Measurements from ENCODE around the gene FOXN3.

Gene FOXN3

DNA sequence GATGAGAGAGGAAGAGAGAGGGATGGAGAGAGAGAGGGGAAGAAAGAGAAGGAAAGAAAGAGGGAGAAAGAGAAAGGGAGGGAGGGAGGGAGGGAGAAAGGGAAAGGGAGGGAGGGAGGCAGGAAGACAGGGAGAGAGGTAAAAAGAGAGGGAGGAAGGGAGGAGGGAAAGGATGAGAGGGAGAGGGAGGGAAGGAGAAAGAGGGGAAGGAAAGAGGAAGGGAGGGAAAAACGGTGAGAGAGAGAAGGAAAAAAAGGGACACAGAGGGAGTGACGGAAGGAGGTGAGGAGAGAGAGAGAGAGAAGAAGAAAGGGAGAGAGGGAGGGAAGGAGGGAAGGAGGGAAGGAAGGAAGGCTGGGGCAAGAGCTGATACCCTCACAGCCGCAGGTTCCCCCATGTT, 56.8 kb downstream of the FOXN3 start:
- DNase-seq (ENCODE audit: low read depth in 2 of 2), result no peak

DNA sequence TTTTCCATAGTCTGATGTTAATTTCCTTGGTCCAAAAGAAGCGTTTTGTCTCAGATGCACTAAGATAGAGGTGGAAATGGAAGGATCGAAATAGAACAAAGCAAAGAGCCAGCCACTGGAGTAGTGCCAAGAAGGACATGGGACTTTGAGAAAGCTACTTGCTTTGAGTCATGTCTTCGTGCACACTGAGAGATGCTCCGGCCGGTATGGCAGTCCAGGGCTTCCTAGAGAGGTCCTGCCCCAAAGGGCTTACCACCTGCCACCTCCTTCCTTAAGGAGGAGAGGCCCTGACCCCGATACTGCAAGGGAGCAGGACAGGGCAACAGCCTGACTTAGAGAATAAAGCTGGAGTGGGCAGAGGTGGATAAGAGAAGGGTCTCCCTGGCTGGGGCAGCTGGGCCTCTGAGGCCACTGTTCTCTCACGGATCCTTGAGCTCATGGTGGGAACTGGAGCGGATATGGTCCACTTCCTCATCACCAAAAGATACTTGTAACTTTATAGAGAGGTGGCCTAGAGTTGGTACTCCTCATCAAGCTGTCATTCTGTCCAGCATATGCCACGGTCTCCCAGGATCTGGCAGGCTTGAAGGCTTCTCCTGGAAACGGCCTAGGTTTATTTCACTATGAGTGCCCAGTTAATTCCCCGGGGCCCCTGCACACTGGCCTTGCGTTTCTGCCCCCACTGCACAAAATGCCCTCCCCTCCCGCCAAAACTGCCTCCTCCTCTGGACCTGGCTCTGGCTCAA, 57.4 kb downstream of the FOXN3 start:
- DNase-seq (ENCODE audit: low read depth in 2 of 2), result no peak

DNA sequence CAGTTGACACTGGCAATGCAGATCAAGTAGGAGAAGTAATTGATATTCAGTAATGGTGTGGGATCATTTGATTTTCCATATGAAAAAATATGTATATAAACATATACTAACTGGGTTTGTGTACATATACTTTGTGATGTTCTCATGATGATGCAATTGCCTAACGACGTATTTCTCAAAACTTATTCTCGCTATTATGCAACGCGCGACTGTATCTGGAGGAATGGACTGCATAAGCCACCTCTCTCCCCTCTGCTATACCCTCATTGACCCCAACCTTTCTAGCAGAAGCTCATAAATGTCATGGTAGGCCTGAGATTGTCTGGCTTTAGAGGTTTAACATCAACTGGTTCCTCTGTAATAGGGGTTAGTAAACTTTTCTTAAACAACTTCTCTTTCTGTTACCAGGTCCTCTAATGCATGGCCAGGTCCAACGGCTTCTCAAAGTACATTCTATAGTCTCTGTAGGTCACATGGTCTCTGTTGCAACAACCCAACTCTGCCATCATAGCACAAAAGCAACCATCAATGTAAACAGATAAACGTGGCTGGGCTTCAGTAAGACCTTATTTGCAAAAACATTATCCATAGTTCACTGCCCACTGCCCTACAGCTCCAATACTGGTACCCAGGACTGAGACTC, 59.3 kb downstream of the FOXN3 start:
- DNase-seq (ENCODE audit: low read depth in 2 of 2), result no peak

DNA sequence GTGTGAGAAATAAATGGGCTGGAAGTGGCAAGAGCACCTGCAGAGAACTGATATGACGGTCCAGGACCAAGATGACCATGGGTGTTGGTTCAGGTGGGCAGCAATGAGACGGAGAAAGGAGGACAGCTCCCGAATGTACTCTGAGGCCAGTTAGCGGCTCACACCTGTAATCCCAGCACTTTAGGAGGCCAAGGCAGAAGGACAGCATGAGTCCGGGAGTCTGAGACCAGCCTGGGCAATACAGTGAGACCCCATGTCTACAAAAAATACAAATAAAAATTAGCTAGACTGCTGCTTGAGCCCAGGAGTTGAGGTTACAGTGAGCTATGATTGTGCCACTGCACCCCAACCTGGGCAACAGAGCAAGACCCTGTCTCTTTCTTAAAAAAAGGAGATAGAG, 60.1 kb downstream of the FOXN3 start:
- no peak for DNase-seq (ENCODE audit: low read depth in 2 of 2)

DNA sequence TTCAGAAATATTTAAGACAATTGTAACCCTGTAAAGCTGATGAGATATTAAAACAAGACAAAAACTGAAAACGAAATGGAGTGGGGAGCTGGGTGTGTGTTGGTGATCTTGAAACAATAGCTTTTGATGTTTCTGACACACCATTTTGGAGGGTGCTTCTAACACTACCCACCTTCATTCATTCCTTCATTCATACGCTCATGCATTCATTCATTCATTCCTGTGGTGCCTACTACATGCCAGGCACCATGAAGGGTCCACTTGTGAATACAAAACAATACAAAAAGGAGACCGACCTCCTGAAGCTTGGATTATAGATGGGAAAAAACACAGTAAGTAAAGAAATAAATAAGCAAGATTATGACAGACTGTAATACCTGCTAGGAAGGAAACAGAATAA, 60.5 kb downstream of the FOXN3 start:
- no peak for DNase-seq (ENCODE audit: low read depth in 2 of 2)

DNA sequence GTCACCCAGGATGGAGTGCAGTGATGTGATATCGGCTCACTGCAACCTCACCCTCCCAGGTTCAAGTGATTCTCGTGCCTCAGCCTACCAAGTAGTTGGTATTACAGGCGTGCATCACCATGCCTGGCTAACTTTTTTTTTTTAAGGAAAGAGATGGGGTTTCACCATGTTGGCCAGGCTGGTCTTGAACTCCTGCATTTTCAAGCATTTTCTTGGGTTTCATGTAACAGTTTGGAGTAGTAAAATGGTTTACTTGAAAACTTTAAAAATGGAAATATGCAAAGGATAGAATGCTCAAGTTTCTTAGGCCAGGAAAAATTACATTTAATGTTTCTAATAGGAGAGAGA, 63.3 kb downstream of the FOXN3 start:
- no peak for DNase-seq (ENCODE audit: low read depth in 2 of 2)

DNA sequence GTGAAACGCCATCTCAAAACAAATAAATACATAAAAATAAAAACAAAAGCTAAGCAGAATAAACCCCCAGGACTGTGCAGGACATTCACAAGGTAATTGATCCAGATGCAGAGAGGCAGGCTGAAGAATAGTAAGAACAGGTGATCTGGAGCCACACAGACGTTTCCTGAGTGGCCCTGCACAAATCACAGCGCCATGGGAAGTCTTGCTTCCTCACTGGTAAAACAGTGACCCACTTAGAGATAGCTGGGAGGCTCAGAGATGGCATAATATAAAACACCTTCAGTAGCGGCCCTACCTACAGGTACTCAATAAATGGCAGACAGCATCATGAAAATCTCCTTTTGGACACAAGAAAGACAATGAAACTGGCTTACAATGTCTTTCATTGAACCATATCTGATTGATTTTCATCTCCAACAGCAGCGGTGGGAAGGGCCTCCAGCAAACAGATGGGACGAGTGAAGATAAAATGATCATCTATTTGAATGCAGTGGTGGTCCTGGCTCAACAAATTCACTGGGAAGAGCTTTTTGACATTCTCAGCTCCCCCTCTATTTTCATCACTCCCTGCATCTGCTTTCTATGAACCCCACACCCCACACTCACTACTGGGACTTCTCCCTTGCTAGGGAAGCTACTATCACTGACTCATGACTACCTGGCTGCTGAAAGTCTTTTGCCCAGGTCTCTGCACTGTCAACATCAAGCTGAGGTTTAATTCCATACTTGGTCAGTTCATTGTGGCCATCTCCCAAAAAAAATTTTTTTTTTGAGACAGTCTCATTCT, 63.9 kb downstream of the FOXN3 start:
- DNase-seq (ENCODE audit: low read depth in 2 of 2), result no peak

DNA sequence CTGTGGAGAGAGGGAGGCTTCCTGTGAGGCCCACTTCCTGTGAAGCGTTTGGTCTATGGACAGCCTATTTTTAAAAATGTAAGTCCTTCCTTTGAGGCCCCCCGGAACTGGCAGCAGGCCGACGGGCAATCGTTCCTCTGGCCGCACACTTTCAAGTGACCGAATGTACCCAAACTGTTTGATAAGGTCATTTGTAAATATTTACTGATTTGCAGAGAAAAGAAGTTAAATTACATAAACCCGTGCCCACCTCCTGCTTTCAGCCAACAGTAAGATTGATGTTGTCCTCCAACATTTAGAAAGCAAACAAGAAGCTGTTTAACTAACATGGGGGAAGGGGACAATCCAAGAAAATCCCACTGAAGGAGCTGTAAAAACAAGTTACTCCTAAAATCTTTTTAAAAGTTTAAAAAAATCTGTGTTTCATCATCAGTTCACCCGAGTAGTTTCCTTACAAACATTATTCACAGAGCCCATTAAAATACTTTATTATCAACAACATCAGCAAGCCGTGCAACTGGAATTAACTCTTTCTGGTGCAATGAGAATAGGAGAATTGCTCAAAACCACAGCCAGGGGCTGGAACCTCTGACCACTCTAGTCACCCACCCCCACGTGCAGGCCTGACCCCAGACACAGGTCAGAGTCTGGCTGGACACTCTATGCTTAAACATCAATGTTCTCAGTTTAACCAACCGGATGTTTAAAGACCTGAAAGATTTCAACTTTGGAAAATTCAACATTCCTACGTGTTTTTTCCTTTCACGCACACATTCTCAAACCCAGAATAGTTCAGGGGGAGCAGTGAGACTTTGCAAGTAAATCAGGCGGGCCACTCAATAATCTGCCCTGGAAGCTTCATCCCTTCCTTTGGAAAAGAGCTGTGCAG, 65.3 kb downstream of the FOXN3 start:
- DNase-seq (ENCODE audit: low read depth in 2 of 2), result peak in 1 of 2 experiments; percentile 21

DNA sequence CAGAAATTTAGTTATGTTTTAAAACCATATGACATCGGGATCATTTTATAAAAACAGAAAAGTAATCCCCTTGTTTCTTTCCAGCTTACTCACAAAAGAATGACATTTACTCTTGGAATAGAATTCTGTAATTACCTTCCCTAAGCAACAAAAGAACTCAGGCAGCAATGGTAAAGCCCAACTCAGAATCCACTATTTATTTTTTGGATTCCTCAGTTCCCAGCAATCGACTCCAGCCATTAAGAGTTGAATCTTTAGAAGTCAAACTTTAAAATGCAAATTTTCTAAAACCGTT, 65.9 kb downstream of the FOXN3 start:
- DNase-seq (ENCODE audit: low read depth in 2 of 2), result no peak

DNA sequence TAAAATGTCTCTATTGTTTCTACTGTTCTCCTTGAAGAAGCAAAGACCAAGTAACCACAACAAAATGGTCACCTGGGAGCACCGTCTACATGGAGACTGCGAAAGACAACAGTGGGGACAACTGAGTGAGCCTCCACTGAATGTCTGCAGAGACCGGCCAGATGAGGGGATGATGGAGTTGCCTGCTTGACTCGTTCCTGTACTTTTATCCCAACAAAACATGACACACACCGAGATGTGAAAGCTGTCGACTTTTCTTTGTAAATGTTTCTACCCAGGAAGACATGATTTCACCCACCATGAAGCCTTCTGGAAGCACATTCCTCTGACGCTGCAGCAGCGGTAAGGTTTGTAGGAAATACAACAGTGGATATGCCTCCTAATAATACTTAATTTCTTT, 66.9 kb downstream of the FOXN3 start:
- DNase-seq (ENCODE audit: low read depth in 2 of 2), result no peak

DNA sequence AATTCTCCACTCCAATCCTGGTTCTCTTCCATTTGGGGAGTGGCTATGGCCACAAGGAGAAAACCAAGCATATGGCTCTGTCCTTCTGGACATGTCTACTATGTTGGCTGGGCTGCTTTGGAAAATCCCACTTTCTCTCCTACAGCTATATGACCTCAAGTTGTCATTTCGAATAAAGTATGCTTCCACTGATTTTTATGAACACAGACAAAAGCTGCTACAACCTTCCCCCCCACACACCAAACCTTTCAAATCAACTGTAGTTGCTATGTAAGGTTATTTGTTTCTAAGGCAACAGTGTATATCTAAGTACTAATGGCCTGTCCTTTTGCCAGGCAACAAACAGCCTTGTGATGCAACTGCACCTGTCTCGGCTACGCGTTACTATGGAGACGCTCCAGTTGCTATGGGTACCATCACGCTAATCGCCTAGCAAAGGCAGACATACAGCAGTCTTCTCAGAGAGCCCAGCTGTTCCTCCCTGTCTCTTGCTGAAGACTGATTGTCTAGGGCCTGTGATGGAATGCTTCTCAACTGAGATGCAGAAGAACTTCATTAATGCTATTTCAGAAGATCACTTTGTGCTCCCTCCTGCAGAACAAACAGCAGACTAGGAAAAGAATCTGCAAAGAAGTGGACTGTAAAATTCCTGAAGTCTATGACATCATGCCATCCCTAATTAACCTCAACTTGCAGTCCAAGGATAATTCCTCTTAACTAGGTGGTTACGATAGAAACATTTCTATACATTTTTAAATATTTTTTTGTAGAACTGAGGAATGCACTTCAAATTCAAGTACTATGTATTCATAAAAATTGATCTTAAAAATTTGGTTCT, 67.6 kb downstream of the FOXN3 start:
- no peak for DNase-seq (ENCODE audit: low read depth in 2 of 2)

DNA sequence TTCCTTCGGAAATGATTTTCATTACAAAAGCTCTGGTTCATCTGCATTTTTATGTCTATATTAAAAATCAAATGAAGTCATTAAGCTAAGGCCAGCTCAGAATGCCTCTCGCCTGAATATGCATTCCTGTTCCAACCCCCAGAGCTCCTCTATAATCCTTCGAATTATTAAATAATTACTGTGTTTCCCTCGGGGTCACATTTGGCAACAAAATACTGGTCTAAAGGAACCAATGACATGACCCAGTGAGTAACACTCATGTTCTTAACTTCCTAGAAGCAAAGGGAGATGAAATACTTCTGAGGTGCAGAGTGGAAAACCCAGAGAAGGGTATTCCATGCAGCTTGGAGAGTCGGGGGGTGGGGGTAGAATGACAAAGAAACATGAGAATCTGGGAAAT, 68.3 kb downstream of the FOXN3 start:
- DNase-seq (ENCODE audit: low read depth in 2 of 2), result peak in 1 of 2 experiments; percentile 43

DNA sequence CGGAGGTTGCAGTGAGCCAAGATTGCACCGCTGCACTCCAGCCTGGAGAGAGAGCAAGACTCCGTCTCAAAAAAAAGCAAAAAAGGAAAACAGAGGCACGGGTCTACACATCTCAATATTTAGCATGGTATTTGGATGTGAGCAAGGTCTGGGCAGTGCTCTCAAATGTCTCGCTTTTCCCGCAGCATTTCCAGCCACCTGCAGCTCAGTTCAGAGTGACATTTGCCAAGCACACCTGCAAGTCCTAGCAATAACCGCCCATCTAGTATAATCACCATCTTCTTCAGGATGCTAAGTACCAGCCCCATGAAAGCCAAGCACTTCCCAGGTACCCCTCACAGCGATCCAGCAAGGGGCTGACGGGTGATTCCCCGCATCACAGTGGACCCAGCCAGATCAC, 69.1 kb downstream of the FOXN3 start:
- no peak for DNase-seq (ENCODE audit: low read depth in 2 of 2)

DNA sequence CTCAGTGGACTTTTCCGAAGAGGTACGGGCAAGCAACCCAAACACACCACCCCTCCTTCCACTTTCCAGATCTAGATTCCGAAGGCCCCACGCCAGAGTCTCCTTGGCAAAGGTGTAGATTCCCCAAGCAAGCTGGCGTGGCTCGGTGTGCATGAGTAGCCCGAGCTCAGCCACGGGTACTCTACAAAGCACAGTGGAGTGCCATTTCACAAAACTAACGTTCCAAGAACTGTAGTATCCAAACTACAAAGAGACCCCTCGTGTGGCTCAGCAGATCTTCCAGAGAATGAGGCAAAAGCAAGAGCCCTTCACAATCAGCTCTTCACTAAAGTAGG, 72.1 kb downstream of the FOXN3 start:
- DNase-seq (ENCODE audit: low read depth in 2 of 2), result no peak

DNA sequence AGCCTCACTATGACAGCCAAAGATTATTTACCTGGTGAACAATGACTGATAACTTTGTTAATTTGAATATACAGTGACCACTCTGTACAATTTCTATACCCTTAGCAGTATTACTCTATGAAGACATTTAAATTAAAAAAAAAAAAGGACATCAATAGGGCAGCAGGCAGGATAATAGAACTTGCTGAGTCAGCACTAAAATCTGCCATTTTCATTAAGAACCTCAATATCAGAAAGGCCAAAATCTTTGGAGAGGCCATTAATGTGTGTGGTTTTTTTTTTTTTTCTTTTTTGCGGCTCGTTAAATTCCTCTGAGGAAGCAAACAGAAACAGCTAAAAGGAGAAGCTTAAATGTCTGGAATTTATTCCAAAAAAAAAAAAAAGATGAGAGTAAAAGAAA, 73.7 kb downstream of the FOXN3 start:
- DNase-seq (ENCODE audit: low read depth in 2 of 2), result no peak

DNA sequence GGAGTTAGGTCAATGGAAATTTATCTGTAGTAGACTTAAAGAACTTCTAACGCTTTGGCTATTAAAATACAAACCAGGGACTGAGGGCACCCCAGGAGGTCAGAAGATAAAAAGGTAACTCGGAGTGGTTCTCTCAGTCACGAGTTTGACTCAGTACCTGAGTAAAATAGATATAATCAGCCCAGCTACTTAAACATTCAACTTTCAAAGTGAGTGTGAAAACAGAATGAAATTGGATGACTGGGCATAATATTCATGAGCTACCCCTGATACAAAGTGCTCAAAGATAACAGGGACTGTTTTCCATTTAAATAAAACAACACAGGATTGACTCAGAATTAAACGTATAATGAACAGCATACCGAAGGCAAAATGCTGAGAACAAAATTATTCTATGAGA, 75.0 kb downstream of the FOXN3 start:
- DNase-seq (ENCODE audit: low read depth in 2 of 2), result no peak

DNA sequence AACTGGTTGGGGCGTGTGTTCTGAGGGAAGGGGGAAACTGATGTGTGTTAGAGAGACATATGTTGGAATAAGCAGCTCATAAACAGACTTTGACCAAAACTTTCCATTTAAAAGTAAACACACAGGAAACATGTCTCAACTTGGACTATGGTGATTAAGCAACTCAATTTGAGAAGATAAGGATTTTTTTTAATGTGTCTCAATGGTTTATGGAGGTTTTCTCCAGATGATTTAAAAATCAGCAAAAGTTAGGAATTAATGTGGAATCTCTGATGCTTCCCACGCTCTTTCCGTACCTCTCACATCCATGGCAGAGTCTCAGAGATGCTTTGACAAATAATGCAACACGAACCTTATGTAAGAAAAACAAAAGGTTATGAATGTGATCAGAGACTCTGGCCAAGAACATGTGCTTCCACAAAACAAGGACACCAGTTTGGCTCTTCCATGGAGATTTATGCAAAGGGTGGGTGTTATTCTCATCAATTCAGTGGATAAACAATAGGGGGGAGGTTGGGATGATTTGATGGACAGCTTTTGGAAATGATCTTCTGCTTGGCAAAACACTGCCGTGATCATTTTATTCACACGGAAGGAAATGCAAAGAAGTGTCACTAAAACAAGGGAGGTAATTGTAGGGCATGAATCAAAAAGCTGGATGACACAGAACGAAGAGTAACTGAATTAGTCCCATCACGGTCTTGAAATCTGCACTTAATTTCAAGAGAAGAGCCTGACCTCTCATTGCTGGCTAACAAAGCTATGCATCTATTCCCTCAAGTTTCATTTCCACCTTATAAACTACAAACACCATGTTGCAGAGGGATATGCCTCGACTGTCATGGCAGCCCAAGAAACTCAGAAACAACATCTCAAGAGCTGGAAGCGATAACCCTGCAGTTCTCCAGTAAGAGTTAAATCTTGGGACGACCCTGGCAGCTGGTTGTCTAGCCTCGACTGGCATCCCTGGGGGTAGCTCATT, 76.5 kb downstream of the FOXN3 start:
- no peak for DNase-seq (ENCODE audit: low read depth in 2 of 2)

DNA sequence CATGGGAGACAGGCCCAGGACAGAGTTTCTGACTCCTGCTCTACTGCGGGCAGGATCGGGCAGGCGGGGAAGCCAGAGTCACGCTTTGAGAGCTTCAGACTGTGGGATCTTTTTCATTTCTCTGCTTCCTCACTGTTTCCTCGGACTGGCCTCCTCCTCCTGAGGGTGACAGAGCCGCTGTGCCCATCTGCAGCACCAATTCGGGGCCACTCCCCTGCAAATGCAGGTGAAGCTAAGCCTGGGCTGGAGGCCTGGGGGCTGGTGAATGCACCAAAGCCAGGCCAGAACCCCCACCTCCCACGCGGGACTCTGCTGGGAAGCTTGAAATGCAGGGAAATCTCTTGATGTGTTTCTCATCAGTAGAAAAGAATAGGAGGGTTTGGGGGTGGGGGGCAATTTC, 77.5 kb downstream of the FOXN3 start:
- DNase-seq (ENCODE audit: low read depth in 2 of 2), result no peak

DNA sequence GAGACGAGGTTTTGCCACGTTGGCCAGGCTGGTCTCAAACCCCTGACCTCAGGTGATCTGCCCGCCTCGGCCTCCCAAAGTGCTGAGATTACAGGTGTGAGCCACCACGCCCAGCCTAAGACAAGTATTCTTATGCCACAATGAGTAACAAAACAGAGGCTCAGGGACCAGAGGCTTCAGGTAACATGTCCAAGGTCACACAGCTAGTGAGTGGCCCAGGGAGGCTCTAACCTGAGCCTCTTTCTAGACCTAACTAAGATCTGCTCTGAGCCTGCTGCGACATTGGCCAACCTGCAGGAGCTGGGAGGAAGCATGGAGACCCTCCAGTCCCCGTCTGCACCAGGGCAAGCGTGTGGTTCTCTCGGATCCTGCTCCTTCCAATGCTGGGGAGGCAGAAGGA, 77.9 kb downstream of the FOXN3 start:
- DNase-seq (ENCODE audit: low read depth in 2 of 2), result no peak

DNA sequence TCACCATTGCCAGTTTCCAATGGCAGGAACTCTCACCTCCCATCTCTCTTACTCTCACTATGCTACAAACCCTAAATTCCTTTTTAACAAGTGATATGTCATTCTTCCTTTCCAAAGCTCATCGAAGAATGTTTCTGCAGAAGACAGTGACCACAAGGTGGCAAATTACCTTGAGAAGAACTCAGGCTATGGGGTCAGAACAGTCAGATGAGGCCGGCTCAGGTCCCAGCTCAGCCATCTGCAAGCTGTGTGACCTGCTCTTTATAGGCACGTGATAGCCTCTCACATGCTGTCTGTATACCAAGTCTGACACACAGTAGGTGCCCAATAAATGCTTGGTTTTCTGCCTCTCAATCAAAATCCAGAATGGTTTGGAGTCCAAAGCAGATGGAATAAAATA, 80.7 kb downstream of the FOXN3 start:
- no peak for DNase-seq (ENCODE audit: low read depth in 2 of 2)

All from fibroblast of skin of left biceps (primary cell).